GM03348 (cell line): Measurements from ENCODE around the gene ZNF628.

Experiments
- DNase-seq: peaks from one replicate; pipeline ENCODE4 v3.0.0; 2012; ENCODE audit warnings: low spot score

The ZNF628 gene

GRCh38 chr19:55497763-55498162 lies 21.3 kb downstream of the ZNF628 start:
- DNase-seq: no peak

GRCh38 chr19:55498246-55498840 lies 21.9 kb downstream of the ZNF628 start:
- no peak for DNase-seq

- no peak for DNase-seq
These were observed 24.0 kb downstream of the ZNF628 start for GRCh38 chr19:55500368-55500952.

- DNase-seq: no peak
These were observed 26.0 kb downstream of the ZNF628 start for GRCh38 chr19:55502197-55502952.

GRCh38 chr19:55503157-55503501 lies 26.7 kb downstream of the ZNF628 start:
- DNase-seq: no peak

GRCh38 chr19:55503502-55504251 lies 27.3 kb downstream of the ZNF628 start:
- peak; percentile 99 for DNase-seq

GRCh38 chr19:55504252-55504603 lies 27.8 kb downstream of the ZNF628 start:
- DNase-seq: no peak

GRCh38 chr19:55504981-55505380 lies 28.6 kb downstream of the ZNF628 start:
- no peak for DNase-seq

- no peak for DNase-seq
These were observed 31.7 kb downstream of the ZNF628 start for GRCh38 chr19:55508120-55508519.

- DNase-seq: peak; percentile 100
These were observed 40.6 kb downstream of the ZNF628 start for GRCh38 chr19:55516878-55517620.

GRCh38 chr19:55519451-55520311 lies 43.3 kb downstream of the ZNF628 start:
- peak; percentile 52 for DNase-seq

GRCh38 chr19:55520691-55521292 lies 44.4 kb downstream of the ZNF628 start:
- DNase-seq: no peak

GRCh38 chr19:55525289-55526101 lies 49.1 kb downstream of the ZNF628 start:
- DNase-seq: no peak

- peak; percentile 67 for DNase-seq
These were observed 50.1 kb downstream of the ZNF628 start for GRCh38 chr19:55526216-55527196.

GRCh38 chr19:55527197-55528029 lies 51.0 kb downstream of the ZNF628 start:
- no peak for DNase-seq

- peak; percentile 43 for DNase-seq
These were observed 51.8 kb downstream of the ZNF628 start for GRCh38 chr19:55528030-55528803.
